ENCODE results near the gene CYB561A3.
"Not testable (repeated sequence)": the region's sequence is repeated elsewhere in the genome, so short reads cannot be mapped to it uniquely, and the experiment has no call there.

Gene CYB561A3

GRCh38 chr11:61401573-61401972 is 39.9 kb upstream of the CYB561A3 start:
- H3K4me3 ChIP-seq (ENCODE audit: low read length): no peak overlapping the region
- TF ChIP-seq CTCF (conservative IDR thresholded peaks at IDR 0.05; ENCODE audit: low read depth, low read length): no peak
- DNase-seq (ENCODE audit: low read depth): no peak

GRCh38 chr11:61401173-61401572 is 39.5 kb upstream of the CYB561A3 start:
- no peak for TF ChIP-seq CTCF (conservative IDR thresholded peaks at IDR 0.05; ENCODE audit: low read depth, low read length)
- DNase-seq (ENCODE audit: low read depth): no peak
- H3K4me3 ChIP-seq (ENCODE audit: low read length): no peak overlapping the region

- H3K4me3 ChIP-seq (ENCODE audit: low read length): peak overlapping the region; percentile 88
- peak; percentile 49 for TF ChIP-seq CTCF (conservative IDR thresholded peaks at IDR 0.05; ENCODE audit: low read depth, low read length)
- no peak for DNase-seq (ENCODE audit: low read depth)
Measured at GRCh38 chr11:61392981-61393595, 31.4 kb upstream of the CYB561A3 start.

GRCh38 chr11:61390161-61390560 is 28.5 kb upstream of the CYB561A3 start:
- no peak for DNase-seq (ENCODE audit: low read depth)
- H3K4me3 ChIP-seq (ENCODE audit: low read length): no peak overlapping the region
- TF ChIP-seq CTCF (conservative IDR thresholded peaks at IDR 0.05; ENCODE audit: low read depth, low read length): no peak

- no peak for DNase-seq (ENCODE audit: low read depth)
- H3K4me3 ChIP-seq (ENCODE audit: low read length): no peak overlapping the region
- TF ChIP-seq CTCF (conservative IDR thresholded peaks at IDR 0.05; ENCODE audit: low read depth, low read length): peak; percentile 18
Measured at GRCh38 chr11:61384271-61385242, 22.9 kb upstream of the CYB561A3 start.

GRCh38 chr11:61383859-61384258 is 22.2 kb upstream of the CYB561A3 start:
- DNase-seq (ENCODE audit: low read depth); H3K4me3 ChIP-seq (ENCODE audit: low read length): not testable (repeated sequence)

- DNase-seq (ENCODE audit: low read depth): no peak
- no peak overlapping the region for H3K4me3 ChIP-seq (ENCODE audit: low read length)
- TF ChIP-seq CTCF (conservative IDR thresholded peaks at IDR 0.05; ENCODE audit: low read depth, low read length): no peak
Measured at GRCh38 chr11:61380884-61381283, 19.2 kb upstream of the CYB561A3 start.
